ENCODE measurements around the gene RPL5.

RPL5 gene

GRCh38 chr1:92833840-92834239 lies 2.0 kb downstream of the RPL5 start:
- peak overlapping the region; percentile 87 for H3K4me3 ChIP-seq (ENCODE audit: low read depth, low read length)
- no peak for DNase-seq (ENCODE audit: low read depth)
- TF ChIP-seq CTCF (IDR thresholded peaks at IDR 0.05; ENCODE audit: low read depth, low read length, missing control alignments) = no peak

GRCh38 chr1:92834617-92835016 lies 2.8 kb downstream of the RPL5 start:
- peak overlapping the region; percentile 87; the same call in 1 of the 2 replicates for H3K4me3 ChIP-seq (ENCODE audit: low read depth, low read length)
- TF ChIP-seq CTCF (IDR thresholded peaks at IDR 0.05; ENCODE audit: low read depth, low read length, missing control alignments) = no peak
- no peak for DNase-seq (ENCODE audit: low read depth)

- no peak overlapping the region for H3K4me3 ChIP-seq (ENCODE audit: low read depth, low read length)
- DNase-seq (ENCODE audit: low read depth) = no peak
- TF ChIP-seq CTCF (IDR thresholded peaks at IDR 0.05; ENCODE audit: low read depth, low read length, missing control alignments) = no peak
Observed at GRCh38 chr1:92837062-92837461, 5.2 kb downstream of the RPL5 start.

- no peak for DNase-seq (ENCODE audit: low read depth)
- TF ChIP-seq CTCF (IDR thresholded peaks at IDR 0.05; ENCODE audit: low read depth, low read length, missing control alignments) = no peak
- no peak overlapping the region for H3K4me3 ChIP-seq (ENCODE audit: low read depth, low read length)
Observed at GRCh38 chr1:92838519-92838918, 6.7 kb downstream of the RPL5 start.

- TF ChIP-seq CTCF (IDR thresholded peaks at IDR 0.05; ENCODE audit: low read depth, low read length, missing control alignments) = no peak
- DNase-seq (ENCODE audit: low read depth) = no peak
- H3K4me3 ChIP-seq (ENCODE audit: low read depth, low read length) = no peak overlapping the region
Observed at GRCh38 chr1:92839442-92839841, 7.6 kb downstream of the RPL5 start.

GRCh38 chr1:92840600-92840999 lies 8.8 kb downstream of the RPL5 start:
- TF ChIP-seq CTCF (IDR thresholded peaks at IDR 0.05; ENCODE audit: low read depth, low read length, missing control alignments) = no peak
- no peak for DNase-seq (ENCODE audit: low read depth)
- no peak overlapping the region for H3K4me3 ChIP-seq (ENCODE audit: low read depth, low read length)
